Tibial nerve (tissue), 3 donors: ENCODE results near the gene COQ2.

Experiments
- POLR2A ChIP-seq, 2 donors: fragments of 450-650 bp; IDR thresholded peaks; one replicate each; pipeline ENCODE4 v1.6.1; 2017; ENCODE audit warnings: antibody characterized with exemption in 2 of 2, mild to moderate bottlenecking in 2 of 2, moderate library complexity in 2 of 2
- TF ChIP-seq, protein P1 (sequence below), 5 experiments: fragments of 200-600 bp in 3 of 5; fragments of 450-650 bp in 2 of 5; sonication (generic) in 3 of 5; IDR thresholded peaks; one replicate each; pipeline ENCODE4 v1.5.1; 2016 to 2019; ENCODE audit warnings: antibody characterized with exemption in 5 of 5, mild to moderate bottlenecking in 3 of 5, moderate library complexity in 2 of 5

DNA sequence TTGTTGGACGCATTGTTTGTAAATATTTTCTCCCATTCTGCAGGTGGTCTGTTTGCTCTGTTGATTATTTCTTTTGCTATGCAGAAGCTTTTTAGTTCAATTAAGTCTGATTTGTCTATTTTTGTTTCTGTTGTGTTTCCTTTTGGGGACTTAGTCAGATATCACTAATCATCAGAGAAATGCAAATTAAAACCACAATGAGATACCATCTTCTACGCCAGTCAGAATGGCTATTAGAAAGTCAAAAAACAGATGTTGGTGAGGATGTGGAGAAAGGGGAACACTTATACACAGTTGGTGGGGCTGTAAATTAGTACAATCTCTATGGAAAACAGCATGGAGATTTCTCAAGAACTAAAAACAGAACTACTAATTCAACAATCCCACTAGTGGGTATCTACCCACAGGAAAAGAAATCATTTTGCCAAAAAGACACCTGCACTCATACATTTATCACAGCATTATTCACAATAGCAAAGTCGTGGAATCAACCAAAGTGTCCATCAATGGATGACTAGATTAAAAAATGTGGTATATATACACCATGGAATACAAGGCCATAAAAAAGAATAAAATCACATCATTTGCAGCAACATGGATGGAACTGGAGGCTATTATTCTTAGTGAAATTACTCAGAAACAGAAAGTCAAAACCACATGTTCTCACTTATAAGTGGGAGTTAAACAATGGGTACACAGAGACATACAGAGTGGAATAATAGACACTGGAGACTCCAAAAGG lies 8.1 kb downstream of the COQ2 start:
- TF ChIP-seq, protein P1, sequence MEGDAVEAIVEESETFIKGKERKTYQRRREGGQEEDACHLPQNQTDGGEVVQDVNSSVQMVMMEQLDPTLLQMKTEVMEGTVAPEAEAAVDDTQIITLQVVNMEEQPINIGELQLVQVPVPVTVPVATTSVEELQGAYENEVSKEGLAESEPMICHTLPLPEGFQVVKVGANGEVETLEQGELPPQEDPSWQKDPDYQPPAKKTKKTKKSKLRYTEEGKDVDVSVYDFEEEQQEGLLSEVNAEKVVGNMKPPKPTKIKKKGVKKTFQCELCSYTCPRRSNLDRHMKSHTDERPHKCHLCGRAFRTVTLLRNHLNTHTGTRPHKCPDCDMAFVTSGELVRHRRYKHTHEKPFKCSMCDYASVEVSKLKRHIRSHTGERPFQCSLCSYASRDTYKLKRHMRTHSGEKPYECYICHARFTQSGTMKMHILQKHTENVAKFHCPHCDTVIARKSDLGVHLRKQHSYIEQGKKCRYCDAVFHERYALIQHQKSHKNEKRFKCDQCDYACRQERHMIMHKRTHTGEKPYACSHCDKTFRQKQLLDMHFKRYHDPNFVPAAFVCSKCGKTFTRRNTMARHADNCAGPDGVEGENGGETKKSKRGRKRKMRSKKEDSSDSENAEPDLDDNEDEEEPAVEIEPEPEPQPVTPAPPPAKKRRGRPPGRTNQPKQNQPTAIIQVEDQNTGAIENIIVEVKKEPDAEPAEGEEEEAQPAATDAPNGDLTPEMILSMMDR (IDR thresholded peaks at IDR 0.05), result no peak
- TF ChIP-seq POLR2A (IDR thresholded peaks at IDR 0.05), result no peak
